ENCODE data around the gene NBEA. TPM values are rescaled to one million over a fixed set of nuclear protein-coding genes. Genes with fewer than 3 reads are reported as not detected.

NBEA gene
- total and polyA plus RNA-seq, 2 experiments from 2014 or later = 9.1 to 29.1 TPM

DNA sequence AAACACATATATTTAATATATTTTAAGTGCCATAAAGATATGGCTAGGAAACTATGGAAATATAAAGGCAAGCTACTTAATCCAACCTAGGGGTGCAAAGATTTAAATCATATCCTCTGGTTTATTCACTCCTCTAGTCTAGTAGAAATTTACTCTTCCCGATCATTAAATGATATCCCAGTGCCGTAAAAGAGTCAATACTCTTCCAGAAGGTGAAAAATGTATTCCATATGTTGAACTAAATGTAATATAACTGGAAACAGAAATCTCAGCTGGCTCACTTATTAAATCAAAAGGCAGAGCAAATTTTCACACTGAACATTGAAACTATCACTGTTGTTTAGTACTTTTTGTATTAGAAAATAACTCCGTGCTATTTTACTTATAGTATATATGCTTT, 523.3 kb downstream of the NBEA start:
- no peak overlapping the region for H3K27ac Mint-ChIP-seq

More for the DNA sequence above, 523.3 kb downstream of the NBEA start:
- no peaks in the 10 kb centered on the region; the same call in 1 of the 2 replicates for H3K4me1 ChIP-seq (ENCODE audit: insufficient read depth)
- H3K27ac ChIP-seq (ENCODE audit: low read depth) = no peak overlapping the region
- no peak overlapping the region for H2AFZ ChIP-seq
- peaks cover 24% of the 10 kb centered on the region for H3K27me3 ChIP-seq (ENCODE audit: insufficient read depth)
- no peaks in the 10 kb centered on the region for H3K9me3 Mint-ChIP-seq
- H3K4me3 ChIP-seq = no peak overlapping the region
- no peak overlapping the region for H3K4me2 ChIP-seq
- peaks cover 8% of the 10 kb centered on the region for H3K27me3 Mint-ChIP-seq (ENCODE audit: insufficient read depth, low read depth, poor library complexity)
- no peaks in the 10 kb centered on the region for H3K9me2 ChIP-seq (ENCODE audit: insufficient read depth)
- ATAC-seq (no peak), DNase-seq (ENCODE audit: low spot score) (no peak)
- no peak overlapping the region for H3K4me3 Mint-ChIP-seq
- H4K20me1 ChIP-seq (replicated peaks; ENCODE audit: insufficient read depth) = no peaks in the 10 kb centered on the region
- peaks cover 6% of the 10 kb centered on the region; the same call in 2 of the 3 replicates for H3K4me1 Mint-ChIP-seq
- no peaks in the 10 kb centered on the region for H3F3A ChIP-seq (replicated peaks; ENCODE audit: low read depth)
- no peaks in the 10 kb centered on the region for H3K36me3 ChIP-seq (ENCODE audit: insufficient read depth)
- no peaks in the 10 kb centered on the region for H3K79me2 ChIP-seq (replicated peaks; ENCODE audit: insufficient read depth)
- TF ChIP-seq, protein P1, sequence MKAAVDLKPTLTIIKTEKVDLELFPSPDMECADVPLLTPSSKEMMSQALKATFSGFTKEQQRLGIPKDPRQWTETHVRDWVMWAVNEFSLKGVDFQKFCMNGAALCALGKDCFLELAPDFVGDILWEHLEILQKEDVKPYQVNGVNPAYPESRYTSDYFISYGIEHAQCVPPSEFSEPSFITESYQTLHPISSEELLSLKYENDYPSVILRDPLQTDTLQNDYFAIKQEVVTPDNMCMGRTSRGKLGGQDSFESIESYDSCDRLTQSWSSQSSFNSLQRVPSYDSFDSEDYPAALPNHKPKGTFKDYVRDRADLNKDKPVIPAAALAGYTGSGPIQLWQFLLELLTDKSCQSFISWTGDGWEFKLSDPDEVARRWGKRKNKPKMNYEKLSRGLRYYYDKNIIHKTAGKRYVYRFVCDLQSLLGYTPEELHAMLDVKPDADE (IDR thresholded peaks at IDR 0.05) = no peak
- TF ChIP-seq CREB1 (CRISPR knock-in tag; IDR thresholded peaks at IDR 0.05; ENCODE audit: low read depth) (no peak), EZH2phosphoT487 (IDR thresholded peaks at IDR 0.05; ENCODE audit: unreplicated experiment) (no peak), EZH2 (IDR thresholded peaks at IDR 0.05; ENCODE audit: low read depth, unreplicated experiment) (no peak), ZNF331 (CRISPR knock-in tag; IDR thresholded peaks at IDR 0.05; ENCODE audit: low read depth) (no peak), POLR2AphosphoS5 (IDR thresholded peaks at IDR 0.05; ENCODE audit: low read depth) (no peak), ZNF114 (CRISPR knock-in tag; IDR thresholded peaks at IDR 0.05) (no peak), STAT1 (IDR thresholded peaks at IDR 0.05; ENCODE audit: unreplicated experiment) (no peak), JUNB (IDR thresholded peaks at IDR 0.05; ENCODE audit: unreplicated experiment) (no peak), NANOG (IDR thresholded peaks at IDR 0.05; ENCODE audit: borderline replicate concordance) (no peak)
- TF ChIP-seq, protein P2, sequence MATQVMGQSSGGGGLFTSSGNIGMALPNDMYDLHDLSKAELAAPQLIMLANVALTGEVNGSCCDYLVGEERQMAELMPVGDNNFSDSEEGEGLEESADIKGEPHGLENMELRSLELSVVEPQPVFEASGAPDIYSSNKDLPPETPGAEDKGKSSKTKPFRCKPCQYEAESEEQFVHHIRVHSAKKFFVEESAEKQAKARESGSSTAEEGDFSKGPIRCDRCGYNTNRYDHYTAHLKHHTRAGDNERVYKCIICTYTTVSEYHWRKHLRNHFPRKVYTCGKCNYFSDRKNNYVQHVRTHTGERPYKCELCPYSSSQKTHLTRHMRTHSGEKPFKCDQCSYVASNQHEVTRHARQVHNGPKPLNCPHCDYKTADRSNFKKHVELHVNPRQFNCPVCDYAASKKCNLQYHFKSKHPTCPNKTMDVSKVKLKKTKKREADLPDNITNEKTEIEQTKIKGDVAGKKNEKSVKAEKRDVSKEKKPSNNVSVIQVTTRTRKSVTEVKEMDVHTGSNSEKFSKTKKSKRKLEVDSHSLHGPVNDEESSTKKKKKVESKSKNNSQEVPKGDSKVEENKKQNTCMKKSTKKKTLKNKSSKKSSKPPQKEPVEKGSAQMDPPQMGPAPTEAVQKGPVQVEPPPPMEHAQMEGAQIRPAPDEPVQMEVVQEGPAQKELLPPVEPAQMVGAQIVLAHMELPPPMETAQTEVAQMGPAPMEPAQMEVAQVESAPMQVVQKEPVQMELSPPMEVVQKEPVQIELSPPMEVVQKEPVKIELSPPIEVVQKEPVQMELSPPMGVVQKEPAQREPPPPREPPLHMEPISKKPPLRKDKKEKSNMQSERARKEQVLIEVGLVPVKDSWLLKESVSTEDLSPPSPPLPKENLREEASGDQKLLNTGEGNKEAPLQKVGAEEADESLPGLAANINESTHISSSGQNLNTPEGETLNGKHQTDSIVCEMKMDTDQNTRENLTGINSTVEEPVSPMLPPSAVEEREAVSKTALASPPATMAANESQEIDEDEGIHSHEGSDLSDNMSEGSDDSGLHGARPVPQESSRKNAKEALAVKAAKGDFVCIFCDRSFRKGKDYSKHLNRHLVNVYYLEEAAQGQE (IDR thresholded peaks at IDR 0.05; ENCODE audit: unreplicated experiment) = no peak
- TF ChIP-seq, protein P3, sequence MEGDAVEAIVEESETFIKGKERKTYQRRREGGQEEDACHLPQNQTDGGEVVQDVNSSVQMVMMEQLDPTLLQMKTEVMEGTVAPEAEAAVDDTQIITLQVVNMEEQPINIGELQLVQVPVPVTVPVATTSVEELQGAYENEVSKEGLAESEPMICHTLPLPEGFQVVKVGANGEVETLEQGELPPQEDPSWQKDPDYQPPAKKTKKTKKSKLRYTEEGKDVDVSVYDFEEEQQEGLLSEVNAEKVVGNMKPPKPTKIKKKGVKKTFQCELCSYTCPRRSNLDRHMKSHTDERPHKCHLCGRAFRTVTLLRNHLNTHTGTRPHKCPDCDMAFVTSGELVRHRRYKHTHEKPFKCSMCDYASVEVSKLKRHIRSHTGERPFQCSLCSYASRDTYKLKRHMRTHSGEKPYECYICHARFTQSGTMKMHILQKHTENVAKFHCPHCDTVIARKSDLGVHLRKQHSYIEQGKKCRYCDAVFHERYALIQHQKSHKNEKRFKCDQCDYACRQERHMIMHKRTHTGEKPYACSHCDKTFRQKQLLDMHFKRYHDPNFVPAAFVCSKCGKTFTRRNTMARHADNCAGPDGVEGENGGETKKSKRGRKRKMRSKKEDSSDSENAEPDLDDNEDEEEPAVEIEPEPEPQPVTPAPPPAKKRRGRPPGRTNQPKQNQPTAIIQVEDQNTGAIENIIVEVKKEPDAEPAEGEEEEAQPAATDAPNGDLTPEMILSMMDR (conservative IDR thresholded peaks at IDR 0.05; ENCODE audit: low read depth in 2 of 2) = no peak
- TF ChIP-seq, protein P4, sequence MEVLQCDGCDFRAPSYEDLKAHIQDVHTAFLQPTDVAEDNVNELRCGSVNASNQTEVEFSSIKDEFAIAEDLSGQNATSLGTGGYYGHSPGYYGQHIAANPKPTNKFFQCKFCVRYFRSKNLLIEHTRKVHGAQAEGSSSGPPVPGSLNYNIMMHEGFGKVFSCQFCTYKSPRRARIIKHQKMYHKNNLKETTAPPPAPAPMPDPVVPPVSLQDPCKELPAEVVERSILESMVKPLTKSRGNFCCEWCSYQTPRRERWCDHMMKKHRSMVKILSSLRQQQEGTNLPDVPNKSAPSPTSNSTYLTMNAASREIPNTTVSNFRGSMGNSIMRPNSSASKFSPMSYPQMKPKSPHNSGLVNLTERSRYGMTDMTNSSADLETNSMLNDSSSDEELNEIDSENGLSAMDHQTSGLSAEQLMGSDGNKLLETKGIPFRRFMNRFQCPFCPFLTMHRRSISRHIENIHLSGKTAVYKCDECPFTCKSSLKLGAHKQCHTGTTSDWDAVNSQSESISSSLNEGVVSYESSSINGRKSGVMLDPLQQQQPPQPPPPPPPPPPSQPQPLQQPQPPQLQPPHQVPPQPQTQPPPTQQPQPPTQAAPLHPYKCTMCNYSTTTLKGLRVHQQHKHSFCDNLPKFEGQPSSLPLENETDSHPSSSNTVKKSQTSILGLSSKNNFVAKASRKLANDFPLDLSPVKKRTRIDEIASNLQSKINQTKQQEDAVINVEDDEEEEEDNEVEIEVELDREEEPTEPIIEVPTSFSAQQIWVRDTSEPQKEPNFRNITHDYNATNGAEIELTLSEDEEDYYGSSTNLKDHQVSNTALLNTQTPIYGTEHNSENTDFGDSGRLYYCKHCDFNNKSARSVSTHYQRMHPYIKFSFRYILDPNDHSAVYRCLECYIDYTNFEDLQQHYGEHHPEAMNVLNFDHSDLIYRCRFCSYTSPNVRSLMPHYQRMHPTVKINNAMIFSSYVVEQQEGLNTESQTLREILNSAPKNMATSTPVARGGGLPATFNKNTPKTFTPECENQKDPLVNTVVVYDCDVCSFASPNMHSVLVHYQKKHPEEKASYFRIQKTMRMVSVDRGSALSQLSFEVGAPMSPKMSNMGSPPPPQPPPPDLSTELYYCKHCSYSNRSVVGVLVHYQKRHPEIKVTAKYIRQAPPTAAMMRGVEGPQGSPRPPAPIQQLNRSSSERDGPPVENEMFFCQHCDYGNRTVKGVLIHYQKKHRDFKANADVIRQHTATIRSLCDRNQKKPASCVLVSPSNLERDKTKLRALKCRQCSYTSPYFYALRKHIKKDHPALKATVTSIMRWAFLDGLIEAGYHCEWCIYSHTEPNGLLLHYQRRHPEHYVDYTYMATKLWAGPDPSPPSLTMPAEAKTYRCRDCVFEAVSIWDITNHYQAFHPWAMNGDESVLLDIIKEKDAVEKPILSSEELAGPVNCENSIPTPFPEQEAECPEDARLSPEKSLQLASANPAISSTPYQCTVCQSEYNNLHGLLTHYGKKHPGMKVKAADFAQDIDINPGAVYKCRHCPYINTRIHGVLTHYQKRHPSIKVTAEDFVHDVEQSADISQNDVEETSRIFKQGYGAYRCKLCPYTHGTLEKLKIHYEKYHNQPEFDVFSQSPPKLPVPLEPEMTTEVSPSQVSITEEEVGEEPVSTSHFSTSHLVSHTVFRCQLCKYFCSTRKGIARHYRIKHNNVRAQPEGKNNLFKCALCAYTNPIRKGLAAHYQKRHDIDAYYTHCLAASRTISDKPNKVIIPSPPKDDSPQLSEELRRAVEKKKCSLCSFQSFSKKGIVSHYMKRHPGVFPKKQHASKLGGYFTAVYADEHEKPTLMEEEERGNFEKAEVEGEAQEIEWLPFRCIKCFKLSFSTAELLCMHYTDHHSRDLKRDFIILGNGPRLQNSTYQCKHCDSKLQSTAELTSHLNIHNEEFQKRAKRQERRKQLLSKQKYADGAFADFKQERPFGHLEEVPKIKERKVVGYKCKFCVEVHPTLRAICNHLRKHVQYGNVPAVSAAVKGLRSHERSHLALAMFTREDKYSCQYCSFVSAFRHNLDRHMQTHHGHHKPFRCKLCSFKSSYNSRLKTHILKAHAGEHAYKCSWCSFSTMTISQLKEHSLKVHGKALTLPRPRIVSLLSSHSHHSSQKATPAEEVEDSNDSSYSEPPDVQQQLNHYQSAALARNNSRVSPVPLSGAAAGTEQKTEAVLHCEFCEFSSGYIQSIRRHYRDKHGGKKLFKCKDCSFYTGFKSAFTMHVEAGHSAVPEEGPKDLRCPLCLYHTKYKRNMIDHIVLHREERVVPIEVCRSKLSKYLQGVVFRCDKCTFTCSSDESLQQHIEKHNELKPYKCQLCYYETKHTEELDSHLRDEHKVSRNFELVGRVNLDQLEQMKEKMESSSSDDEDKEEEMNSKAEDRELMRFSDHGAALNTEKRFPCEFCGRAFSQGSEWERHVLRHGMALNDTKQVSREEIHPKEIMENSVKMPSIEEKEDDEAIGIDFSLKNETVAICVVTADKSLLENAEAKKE (CRISPR knock-in tag; IDR thresholded peaks at IDR 0.05) = no peak
- no peaks in the 10 kb centered on the region for H3K36me3 Mint-ChIP-seq (ENCODE audit: low read depth)

Measured in GM23338 (cell line).